GM18868 (cell line): Measurements from ENCODE around the gene SELENOK.
"Not testable (repeated sequence)": the region's sequence is repeated elsewhere in the genome, so short reads cannot be mapped to it uniquely, and the experiment has no call there.

Experiments used
- ATAC-seq: cut with Tn5 transposase; IDR thresholded peaks from one replicate; pipeline ENCODE4 v1.9.1; 2021; ENCODE audit warnings: mild to moderate bottlenecking, moderate library complexity; ENCODE audit not compliant: unreplicated experiment

The SELENOK gene

DNA sequence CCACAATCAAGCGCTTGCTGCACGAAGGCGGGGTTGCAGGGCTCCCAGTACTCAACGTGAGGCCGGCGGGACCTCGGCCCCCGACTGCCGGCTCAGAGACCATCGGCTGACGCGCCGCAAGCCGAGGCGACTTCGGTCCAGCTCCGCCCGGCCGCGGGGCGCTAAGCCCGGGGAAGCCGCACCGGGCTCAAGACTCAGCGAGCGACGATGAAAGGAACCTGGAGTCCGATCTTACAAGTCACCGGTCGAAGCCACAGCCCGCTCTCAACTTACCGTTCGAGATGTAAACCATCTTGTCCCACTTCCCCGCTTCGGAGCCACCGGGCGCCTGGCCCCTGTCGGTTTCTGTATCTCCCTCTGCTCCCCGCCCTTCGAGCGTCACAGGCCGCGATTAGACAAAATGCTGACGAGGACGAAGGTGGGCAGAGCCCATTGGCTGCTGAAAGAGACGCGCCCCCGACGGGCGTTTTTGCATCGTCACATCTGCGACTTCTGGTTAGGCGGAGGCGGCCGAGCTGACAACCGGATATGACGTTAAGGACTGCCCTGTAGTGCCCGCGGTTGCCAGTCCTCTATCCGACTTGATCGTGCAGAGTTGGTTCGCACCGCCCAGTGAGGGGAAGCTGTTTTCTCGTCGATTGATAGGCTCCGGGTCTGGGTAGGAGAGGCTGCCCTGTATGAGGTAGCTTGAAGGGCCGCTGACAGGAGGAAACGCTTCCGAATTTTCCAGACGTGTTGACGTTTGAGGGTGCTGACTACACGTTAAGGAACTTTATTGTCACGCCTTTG lies at the start of gene SELENOK:
TSS of gene SELENOK (minus strand) at position 363 of the 789 bp plus-strand sequence.
- ATAC-seq: peak; percentile 95

DNA sequence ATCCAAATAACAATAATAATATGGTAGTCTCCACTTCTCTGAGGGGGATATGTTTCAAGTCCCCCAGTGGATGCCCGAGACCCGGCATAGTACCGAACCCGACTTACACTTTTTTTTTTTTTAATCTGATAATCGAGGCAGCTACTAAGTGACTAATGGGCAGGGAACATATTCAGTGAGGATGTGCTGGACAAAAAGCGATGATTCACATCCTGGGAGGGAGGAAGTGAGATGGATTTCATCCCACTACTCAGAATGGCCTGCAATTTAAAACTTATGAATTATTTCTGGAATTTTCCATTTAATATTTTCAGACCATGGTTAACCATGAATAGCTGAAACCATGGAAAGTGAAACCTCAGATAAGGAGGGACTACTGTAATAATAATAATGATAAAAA lies 49.5 kb upstream of the SELENOK start:
- no peak for ATAC-seq

DNA sequence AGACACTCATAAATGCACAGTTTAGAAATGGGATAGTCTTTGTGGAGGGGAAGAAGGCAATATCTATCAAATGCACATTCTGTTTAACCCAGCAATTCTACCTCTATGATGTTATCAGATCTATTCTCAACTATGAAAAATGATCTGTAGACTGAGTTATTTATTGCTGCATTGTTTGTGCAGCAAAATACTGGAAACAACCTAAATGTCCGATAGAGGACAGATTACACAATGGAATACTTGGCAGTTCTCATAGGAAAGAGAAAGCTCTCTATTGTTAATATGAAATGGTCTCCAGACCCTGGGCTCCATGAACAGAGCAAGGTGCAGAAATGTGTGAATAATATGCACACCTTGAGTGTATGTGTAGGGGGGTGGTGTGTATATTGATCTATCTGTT lies 49.0 kb upstream of the SELENOK start:
- ATAC-seq: no peak

DNA sequence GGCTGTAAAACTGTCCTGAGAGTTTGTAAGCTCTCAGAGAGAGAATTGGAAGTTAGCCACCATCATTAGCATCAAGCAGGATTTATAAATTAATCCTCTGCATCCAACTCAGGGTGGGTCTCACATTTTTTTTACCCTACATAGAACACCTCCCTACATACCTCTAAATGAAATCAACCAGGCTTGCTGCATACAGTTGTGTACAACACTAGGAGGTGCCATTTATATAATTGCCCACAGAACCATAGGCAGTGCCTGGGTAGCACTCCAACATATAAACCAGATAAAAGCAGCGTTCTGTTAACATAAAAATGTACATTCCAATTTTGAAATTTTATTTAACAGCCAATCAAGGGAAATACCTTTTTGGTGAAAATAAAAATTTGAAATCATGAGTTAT lies 48.2 kb upstream of the SELENOK start:
- ATAC-seq: no peak

DNA sequence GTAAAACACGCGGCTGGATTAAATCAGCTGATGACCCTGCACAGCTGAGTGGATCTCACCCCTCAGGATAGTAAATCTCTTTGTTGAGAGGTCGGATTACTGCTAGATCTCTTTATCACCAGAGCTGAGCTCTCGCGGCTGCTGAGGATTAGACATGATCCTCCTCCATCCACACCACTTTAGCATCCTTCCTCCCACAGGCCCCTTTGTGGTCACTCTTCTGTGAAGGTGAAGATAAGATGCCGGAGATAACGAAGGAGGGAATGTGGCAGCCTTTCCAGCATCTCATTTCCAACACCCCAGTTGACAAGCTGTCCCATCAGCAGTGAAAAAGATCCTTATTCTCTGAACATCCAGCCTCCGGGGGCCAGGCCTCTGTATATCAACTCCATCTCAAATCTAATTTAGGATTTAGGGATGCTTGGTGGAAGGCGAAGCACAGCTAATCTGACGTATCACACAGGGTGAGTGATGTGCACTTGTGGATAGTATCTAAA lies 47.5 kb upstream of the SELENOK start:
- ATAC-seq: no peak

DNA sequence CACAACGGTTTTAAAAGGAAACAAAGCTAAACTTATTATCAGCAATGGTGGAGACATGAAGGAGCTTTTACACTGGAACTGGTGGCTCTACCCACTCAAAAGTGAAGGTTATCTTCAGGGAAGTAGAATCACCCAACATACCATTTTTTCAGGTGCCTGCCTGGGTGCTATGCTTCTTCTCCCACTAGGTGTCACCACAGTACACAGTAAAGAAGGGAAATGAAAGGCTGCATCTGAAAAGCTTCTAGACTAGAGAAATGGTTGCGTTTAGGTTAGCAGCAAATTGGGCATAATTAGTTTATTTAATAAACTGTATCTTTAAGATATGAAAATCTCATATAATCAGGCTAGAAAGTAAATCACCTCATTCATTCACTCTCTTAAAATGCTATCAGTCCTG lies 47.0 kb upstream of the SELENOK start:
- ATAC-seq: peak; percentile 72

DNA sequence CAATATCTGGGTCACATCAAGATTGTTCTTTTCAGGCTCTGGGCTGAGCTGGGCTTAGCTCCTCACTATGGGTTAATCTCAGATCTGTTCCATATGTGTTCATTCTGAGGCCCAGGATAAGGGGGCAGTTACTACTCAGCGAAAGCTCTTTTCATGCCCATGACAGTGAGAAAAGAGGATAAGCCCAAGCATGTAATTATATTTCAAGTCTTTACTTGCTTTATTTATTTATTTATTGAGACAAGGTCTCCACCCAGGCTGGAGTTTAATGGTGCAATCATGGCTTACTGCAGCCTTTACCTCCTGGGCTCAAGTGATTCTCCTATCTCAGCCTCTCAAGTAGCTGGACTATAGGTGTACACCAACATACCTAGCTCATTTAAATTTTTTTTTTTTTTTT lies 44.7 kb upstream of the SELENOK start:
- no peak for ATAC-seq

DNA sequence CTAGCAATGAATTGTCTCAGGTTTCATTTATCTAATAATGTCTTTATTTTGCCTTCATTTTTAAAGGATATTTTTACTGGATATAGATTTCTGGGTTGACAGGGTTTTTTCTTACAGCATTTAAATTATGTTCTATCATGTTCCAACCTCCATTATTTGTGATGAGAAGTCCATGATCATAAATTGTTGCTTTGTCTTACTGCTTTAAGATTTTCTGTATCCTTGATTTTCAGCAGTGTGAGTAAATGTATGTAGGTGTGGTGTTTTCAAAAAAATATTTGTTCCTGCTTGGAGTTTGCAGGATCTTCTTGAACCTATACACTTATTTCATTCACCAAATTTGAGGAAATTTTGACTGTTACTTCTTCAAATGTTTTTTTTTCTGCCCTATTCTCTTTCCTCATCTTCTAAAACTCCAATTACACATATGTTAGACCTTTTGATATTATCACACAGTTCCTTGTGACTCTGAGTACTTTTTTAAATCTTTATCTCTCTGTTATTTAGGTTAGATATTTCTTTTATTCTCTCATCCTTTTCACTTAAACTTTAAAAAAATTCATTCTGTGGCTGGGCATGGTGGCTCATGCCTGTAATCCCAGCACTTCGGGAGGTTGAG lies 43.7 kb upstream of the SELENOK start:
- no peak for ATAC-seq

DNA sequence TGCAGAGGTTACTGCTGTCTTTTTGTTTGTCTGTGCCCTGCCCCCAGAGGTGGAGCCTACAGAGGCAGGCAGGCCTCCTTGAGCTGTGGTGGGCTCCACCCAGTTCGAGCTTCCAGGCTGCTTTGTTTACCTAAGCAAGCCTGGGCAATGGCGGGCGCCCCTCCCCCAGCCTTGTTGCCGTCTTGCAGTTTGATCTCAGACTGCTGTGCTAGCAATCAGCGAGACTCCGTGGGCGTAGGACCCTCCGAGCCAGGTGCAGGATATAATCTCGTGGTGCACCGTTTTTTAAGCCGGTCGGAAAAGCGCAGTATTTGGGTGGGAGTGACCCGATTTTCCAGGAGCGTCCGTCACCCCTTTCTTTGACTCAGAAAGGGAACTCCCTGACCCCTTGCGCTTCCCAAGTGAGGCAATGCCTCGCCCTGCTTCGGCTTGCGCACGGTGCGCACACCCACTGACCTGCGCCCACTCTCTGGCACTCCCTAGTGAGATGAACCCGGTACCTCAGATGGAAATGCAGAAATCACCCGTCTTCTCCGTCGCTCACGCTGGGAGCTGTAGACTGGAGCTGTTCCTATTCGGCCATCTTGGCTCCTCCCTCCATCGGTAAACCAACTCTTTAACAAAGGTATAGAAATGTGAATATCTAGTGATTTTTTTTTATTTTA lies 35.7 kb upstream of the SELENOK start:
- ATAC-seq: not testable (repeated sequence)

DNA sequence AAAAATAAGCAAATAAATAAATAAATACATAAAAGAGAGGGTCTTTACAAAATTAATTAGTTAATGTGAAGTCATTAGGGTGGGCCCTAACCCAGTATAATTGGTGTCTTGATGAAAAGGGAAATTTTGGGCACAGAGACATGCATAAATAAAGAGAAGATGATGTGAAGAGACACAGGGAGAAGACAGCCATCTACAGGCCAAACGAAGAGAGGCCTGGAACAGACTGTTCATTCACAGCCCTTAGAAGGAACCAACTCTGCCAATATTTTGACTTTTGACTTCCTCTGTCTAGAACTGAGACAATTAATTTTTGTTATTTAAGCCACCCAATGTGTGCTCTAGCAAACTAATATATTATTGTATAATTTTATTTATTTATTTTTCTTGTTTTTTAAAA lies 29.6 kb upstream of the SELENOK start:
- ATAC-seq: peak; percentile 42

DNA sequence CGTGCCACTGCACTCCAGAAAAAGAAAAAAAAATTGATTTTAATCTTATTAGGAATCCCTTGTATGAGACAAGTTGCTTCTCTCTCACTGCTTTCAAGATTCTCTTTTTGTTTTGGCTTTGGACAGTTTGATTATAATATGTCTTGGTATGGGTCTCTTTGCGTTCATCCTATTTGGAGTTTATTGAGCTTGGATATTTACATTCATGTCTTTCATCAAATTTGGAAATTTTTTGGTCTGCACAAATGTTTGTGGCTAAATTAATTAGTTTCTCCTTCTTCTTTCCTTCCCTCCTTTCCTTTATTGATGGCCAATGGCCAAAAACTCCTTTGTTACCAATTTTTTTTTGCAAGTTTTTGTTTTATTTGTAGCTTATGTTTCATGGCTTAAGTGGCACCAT lies 28.1 kb upstream of the SELENOK start:
- no peak for ATAC-seq

DNA sequence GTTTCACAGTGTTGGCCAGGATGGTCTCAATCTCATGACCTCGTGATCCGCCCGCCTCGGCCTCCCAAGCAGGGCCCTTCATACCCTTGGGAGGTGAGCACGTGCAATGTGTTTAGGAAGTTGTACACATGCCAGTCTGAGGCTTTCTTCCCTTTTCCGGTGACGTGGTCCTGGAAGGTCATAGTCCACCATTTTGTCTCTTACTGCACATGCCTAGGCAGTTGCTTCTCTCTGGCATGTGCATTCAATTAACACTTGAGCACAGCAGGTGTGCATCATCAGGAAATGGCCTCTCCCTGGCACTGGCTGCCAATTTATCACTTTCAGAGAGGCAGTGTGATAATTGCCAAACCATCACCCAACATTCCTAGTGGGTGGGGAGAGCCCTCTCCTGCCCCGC lies 21.7 kb upstream of the SELENOK start:
- no peak for ATAC-seq

DNA sequence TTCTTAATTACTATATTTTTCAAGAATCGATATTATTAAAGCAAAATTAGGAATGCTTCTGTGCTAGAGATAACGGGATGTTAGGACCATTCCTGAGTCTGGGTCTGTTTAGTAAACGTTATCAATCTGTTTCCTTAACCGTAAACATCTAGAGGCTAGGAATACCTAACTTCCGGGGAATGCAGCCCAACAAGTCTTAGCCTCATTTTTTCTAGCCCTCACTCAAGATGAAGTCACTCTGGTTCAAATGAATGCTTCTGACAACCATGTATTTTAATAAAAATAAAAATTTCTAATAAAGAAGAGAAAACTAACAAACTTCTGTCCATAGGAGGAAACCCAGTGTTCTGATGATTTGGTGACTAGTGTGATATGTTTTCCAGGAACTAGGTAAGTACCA lies 11.1 kb upstream of the SELENOK start:
- ATAC-seq: no peak

DNA sequence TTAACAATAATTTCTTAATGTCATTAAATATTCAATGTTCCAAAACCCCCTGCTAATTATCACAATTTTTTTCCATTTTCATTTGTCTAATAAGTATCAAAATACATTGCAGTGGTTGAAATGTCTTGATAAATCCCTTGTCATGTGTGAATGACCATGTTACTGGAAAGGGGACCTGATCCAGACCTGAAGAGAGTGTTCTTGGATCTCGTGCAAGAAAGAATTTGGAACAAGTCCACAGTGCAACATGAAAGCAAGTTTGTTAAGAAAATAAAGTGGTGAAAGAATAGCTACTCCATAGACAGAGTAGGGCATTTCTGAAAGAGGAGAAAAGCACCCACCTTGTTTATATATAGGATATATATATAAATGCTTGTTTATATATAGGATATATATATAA lies 10.4 kb upstream of the SELENOK start:
- ATAC-seq: no peak

DNA sequence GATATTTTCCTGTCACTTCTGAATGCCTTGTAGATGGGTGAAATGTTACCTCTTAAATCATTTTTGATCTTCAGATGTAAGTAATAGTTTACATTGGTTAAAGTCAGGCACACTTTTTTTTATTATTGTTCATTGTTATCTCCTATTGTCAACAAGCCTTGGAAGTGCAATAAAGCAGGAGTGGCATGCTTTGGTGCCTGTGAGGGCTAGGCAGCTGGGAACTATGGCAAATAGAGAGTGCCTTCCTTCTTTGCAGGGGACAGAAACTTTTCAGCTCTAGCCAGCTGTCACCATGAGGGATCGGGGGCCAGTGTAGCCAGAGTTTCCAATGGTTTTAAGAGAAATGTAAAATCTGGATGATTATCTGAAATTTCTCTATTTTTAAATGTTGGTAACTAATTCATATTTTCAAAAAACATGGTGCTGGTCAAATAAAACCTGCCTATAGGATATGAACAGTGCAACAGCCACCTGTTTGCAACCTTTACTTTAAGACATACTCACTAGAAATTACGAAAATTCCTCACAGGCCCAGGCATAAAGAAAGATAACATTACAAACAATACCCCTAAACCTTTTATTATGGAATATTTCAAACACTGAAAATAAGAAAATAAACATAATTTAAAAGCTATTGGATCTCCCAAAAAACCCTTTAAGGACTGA lies 9.1 kb upstream of the SELENOK start:
- no peak for ATAC-seq

DNA sequence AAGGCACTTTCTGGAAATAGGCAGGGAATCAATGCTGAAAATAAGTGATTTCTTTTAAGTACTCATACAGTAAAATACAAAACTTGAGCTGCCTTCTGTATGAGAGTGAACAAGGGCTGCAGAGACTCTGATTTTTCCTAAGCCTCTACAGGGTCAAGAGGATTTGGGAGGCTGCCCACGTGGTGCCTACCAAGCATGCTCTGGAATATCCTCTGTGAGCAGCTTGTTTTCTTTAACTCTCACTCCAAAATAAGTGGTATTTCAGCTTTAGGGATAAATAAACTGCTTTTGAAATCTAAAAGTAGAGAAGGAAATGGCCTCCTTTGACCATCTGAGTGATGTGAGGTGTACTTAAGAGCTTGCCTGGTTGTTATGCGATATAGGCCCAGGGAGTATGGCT lies 8.1 kb upstream of the SELENOK start:
- no peak for ATAC-seq

DNA sequence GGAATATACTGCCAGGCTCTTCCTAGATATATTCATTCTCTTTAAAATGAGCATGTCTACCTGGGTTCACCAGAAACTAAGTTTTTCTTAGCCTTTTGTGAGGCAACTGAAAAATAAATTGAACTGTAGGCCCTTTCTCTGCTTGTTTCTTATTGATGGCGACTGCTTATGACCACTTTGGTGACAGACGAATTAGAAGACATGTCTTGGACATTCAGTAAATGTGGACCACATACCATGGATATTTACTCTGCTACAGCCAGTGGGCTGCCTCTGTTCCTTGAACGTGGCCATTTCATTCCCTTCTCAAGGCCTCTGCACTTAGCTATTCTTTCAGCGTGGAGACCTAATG lies 603 bp upstream of the SELENOK start:
- no peak for ATAC-seq

DNA sequence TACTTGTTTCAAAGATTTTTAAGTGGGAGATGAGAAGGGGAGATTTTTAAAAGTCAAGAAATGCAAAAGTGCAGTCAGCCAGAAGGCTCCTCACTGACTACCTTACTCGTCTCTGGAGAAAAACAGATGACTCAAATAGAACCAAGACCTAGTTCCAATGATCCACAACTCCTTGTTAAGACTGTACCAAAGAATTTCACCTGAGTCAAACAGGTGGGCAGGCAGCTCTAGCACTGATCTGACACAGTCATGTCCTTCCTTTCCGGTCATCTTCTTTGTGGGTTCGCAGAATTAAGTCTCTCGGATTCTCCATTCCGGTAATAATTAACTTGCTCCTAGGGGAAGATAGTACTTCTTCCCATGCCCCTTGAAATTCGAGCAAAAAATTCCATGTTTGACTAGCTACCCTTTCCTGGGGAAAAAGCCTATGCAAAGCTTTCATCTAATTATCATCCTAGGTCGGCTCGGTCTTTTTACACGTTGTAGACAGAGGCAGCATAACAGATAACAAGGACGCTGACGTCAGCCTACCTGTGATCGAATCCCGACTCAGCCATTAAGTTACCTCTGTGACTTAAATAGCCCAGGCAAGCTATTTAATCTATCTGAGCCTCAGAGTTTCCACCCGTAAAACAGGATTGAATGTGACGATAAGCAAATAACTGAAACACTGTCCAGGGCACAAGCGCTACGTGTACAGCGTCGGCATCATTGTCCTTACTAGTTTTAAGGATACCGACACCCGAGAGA lies 758 bp downstream of the SELENOK start:
- no peak for ATAC-seq

DNA sequence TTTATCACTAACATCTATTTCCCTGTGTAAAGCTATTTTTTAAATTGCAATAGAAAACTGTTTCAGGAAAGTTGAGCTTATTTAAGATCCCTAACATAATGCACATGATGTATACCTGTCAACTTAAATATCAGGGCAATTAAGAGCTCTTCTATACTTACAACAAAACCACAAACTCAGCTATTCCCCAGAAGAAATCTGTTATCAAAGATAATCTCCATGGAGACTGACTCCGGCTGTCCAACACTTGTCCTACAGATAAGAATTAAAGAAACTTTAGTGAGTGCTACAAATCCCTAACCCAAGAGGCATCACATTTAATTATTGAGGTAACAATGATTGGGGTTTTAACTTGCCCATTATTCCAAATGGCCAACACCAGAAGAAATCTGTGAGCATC lies 3.4 kb downstream of the SELENOK start:
- no peak for ATAC-seq

DNA sequence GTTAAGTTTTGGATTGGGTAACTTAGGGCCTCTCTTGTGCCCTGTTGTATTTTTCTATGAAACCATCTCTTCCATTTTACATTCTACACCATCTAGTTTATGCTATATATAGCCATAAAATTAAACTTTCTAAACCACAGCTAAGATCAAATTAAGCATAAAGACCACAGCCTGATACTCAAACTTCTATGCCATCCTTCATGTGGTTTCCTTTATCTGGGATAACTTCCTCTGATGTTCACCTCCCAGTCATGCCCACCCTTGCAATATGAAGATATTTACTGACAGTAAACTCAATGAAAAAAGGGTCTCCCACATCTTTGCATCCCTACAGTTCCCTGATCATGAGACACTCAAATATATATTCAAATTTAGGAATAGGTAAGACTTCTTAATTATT lies 4.2 kb downstream of the SELENOK start:
- no peak for ATAC-seq

DNA sequence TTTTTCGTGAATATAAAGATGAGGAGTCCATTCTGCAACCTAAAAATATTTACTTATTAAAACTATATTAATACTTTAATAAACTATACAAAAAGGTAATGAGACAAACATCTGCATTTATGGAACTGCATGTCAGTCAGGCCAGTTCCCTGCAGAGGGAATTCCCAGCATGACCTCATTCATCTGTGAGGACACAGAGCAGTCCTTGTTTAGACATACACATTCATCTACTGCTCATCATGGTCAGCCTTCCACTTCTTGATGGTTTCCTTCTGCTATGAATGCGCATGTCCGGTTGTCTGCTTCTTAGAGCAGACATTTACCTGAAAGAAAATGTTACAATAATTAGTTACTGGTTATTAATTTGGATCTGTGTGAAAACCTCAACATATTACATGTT lies 6.4 kb downstream of the SELENOK start:
- peak; percentile 33 for ATAC-seq
